Measurements from ENCODE around the gene HECTD4. TPM values are rescaled to one million over a fixed set of nuclear protein-coding genes. Genes with fewer than 3 reads are reported as not detected.
"Not testable (repeated sequence)": the region's sequence is repeated elsewhere in the genome, so short reads cannot be mapped to it uniquely, and the experiment has no call there.

HECTD4 gene
- total and polyA plus RNA-seq, 12 donors = 17.5 to 50.0 (median 27.7) TPM

DNA sequence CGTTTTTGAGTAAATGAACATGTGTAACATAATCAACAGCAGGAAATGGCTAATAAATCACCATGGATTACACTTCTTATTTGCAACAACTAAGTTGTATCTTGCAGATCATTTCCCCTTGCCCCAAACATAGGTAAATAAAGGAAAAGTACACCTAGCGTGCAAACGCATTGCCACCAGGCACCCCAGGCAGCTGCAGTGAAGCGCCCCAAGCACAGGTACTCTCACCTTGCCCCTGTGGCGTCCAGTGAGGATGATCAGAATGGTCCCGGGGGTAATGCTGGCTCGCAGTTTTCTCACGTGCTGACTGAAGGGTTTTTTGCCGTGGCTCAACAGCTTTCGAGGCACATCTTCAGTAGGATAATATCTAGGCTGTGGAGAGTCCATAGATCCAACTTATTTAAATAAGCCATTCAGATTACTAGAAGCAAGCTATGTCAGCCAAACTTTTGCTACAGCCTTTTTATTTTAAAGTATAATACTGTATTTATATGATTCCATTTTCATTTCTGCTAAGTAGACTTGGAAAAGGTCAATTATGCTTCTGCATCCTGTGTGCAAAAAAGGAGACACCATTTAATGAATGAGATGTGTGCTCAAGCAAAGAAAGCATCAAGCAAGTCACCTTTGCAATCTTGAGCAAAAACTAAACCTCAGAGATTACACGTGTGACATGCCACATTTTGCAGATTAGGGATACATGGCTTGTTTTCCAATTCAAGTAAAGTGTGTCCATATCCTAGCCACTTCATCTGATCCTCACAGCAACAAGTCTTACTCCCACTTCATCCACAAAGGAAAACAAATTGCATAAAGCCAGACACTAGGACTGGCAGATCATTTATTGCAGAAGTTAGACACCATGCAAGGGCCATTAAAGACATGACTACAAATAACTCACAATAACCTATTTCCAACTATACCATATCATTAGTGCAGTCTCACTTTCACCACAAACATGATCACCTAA lies 24.6 kb upstream of the HECTD4 start:
- Histone ChIP-seq H3K36me3 (replicated peaks in 1 of 2) (peaks cover 0 to 40% of the 10 kb centered on the region in 2 donors), H3K27me3 (no peaks in the 10 kb centered on the region), H3K27ac (no peak overlapping the region), H3K9me3 (replicated peaks in 1 of 3) (no peaks in the 10 kb centered on the region), H3K4me1 (replicated peaks in 1 of 2) (peaks cover 11 to 17% of the 10 kb centered on the region in 2 donors), H3K4me3 (no peak overlapping the region)
- TF ChIP-seq POLR2A (IDR thresholded peaks at IDR 0.05) = no peak
- TF ChIP-seq, protein P1, sequence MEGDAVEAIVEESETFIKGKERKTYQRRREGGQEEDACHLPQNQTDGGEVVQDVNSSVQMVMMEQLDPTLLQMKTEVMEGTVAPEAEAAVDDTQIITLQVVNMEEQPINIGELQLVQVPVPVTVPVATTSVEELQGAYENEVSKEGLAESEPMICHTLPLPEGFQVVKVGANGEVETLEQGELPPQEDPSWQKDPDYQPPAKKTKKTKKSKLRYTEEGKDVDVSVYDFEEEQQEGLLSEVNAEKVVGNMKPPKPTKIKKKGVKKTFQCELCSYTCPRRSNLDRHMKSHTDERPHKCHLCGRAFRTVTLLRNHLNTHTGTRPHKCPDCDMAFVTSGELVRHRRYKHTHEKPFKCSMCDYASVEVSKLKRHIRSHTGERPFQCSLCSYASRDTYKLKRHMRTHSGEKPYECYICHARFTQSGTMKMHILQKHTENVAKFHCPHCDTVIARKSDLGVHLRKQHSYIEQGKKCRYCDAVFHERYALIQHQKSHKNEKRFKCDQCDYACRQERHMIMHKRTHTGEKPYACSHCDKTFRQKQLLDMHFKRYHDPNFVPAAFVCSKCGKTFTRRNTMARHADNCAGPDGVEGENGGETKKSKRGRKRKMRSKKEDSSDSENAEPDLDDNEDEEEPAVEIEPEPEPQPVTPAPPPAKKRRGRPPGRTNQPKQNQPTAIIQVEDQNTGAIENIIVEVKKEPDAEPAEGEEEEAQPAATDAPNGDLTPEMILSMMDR (IDR thresholded peaks at IDR 0.05) = no peak
- intact Hi-C loops (cut with DNase I) = no loop called here
- DNase-seq = no peak
- 71 to 77% (median 76%) methylated on average over 5 to 11 of the region's 11 CpGs for WGBS, 4 donors

DNA sequence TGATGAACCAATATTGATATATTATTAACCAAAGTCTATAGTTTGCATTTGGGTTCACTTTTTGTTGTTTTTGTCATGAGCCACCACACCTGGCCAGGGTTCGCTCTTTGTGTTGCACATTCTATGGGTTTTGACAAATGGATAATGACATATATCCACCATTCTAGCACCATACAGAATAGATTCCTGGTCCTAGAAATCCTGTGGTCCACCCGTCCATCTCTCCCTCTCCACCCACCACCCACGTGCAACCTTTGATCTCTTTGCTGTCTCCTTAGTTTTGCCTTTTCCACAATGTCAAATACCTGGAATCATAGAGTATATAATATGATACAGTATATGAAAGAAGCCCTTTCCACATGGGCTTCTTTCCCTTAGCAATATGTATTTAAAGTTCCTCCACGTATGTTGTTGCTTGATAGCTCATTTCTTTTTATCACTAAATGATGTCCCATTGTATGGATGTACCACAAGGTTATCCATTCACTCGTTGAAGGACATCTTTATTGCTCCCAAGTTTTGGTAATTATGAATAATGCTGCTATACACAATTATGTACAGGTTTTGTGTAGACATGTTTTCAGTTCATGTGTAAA lies 19.8 kb upstream of the HECTD4 start:
- intact Hi-C loops (cut with DNase I) = no loop called here
- no peaks in the 10 kb centered on the region for H3K27me3 ChIP-seq
- H3K36me3 ChIP-seq (replicated peaks in 1 of 2) = peaks cover 0 to 27% of the 10 kb centered on the region in 2 donors
- no peak overlapping the region for H3K27ac ChIP-seq
- DNase-seq = no peak
- WGBS, 4 donors = 53 to 62% (median 59%) methylated on average over 5 of the region's 5 CpGs
- TF ChIP-seq, protein P1 (IDR thresholded peaks at IDR 0.05) = no peak
- no peak for TF ChIP-seq POLR2A (IDR thresholded peaks at IDR 0.05)
- no peak overlapping the region for H3K4me3 ChIP-seq
- no peaks in the 10 kb centered on the region for H3K9me3 ChIP-seq (replicated peaks in 1 of 3)
- H3K4me1 ChIP-seq (replicated peaks in 1 of 2) = peaks cover 0 to 1% of the 10 kb centered on the region in 2 donors

DNA sequence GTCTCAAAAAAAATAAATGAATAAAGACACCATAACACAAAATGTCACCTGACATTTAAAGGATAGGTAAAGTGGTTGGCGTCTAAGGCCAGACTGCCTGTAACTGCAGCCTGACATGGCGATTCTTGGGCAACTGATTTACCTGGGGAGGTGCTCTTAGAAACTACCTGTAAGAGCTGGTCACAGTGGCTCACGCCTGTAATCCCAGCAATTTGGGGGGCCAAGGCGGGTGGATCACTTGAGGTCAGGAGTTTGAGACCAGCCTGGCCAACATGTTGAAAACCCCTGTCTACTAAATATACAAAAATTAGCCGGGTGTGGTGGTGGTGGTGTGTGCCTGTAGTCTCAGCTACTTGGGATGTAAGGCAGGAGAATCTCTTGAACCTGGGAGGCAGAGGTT lies 18.8 kb upstream of the HECTD4 start:
- DNase-seq = no peak
- Histone ChIP-seq H3K9me3 (replicated peaks in 1 of 3) (no peaks in the 10 kb centered on the region), H3K4me3 (no peak overlapping the region), H3K36me3 (replicated peaks in 1 of 2) (peaks cover 0 to 18% of the 10 kb centered on the region in 2 donors), H3K27me3 (no peaks in the 10 kb centered on the region), H3K27ac (no peak overlapping the region), H3K4me1 (replicated peaks in 1 of 2) (no peaks in the 10 kb centered on the region)
- 87 to 95% (median 91%) methylated on average over 5 of the region's 5 CpGs for WGBS, 4 donors
- TF ChIP-seq, protein P1 (IDR thresholded peaks at IDR 0.05) = no peak
- no peak for TF ChIP-seq POLR2A (IDR thresholded peaks at IDR 0.05)
- intact Hi-C loops (cut with DNase I) = no loop called here

DNA sequence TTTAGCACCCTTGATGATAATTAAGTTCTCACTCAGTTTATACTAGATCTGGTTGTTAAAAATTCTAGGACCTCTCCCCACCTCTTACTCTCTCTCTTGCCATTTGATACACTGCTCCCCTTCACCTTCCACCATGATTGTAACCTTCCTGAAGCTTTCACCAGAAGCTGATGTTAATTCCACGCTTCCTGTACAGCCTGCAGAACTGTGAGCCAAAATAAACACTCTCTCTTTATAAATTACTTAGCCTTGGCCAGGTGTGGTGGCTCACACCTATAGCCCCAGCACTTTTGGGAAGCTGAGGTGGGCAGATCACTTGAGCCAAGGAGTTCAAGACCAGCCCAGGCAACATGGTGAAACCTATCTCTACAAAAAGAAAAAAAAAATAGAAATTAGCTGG lies 11.1 kb upstream of the HECTD4 start:
- DNase-seq = no peak
- Histone ChIP-seq H3K4me3 (no peak overlapping the region), H3K27me3 (no peaks in the 10 kb centered on the region), H3K4me1 (replicated peaks in 1 of 2) (no peaks in the 10 kb centered on the region), H3K27ac (no peak overlapping the region), H3K9me3 (replicated peaks in 1 of 3) (no peaks in the 10 kb centered on the region), H3K36me3 (replicated peaks in 1 of 2) (no peaks in the 10 kb centered on the region)
- TF ChIP-seq, protein P1 (IDR thresholded peaks at IDR 0.05) = no peak
- TF ChIP-seq POLR2A (IDR thresholded peaks at IDR 0.05) = no peak
- 74 to 83% (median 81%) methylated on average over 1 of the region's 1 CpG for WGBS, 4 donors
- intact Hi-C loops (cut with DNase I) = no loop called here

DNA sequence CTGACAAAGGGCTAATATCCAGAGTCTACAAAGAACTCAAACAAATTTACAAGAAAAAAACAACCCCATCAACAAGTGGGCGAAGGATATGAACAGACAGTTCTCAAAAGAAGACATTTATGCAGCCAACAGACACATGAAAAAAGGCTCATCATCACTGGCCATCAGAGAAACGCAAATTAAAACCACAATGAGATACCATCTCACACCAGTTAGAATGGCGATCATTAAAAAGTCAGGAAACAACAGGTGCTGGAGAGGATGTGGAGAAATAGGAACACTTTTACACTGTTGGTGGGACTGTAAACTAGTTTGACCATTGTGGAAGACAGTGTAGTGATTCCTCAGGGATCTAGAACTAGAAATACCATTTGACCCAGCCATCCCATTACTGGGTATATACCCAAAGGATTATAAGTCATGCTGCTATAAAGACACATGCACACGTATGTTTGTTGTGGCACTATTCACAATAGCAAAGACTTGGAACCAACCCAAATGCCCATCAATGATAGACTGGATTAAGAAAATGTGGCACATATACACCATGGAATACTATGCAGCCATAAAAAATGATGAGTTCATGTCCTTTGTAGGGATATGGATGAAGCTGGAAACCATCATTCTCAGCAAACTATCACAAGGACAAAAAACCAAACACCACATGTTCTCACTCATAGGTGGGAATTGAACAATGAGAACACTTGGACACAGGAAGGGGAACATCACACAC lies 7.9 kb upstream of the HECTD4 start:
- not testable (repeated sequence) for H3K4me3 ChIP-seq; H3K27me3 ChIP-seq; H3K36me3 ChIP-seq (replicated peaks in 1 of 2); DNase-seq; H3K27ac ChIP-seq; H3K9me3 ChIP-seq (replicated peaks in 1 of 3); H3K4me1 ChIP-seq (replicated peaks in 1 of 2)
- intact Hi-C loops (cut with DNase I) = loop anchor here (5.0 to 10.0 kb wide), 2 partner anchors 193 to 195 kb away; no protein-coding TSS in a partner anchor
- WGBS, 4 donors = 78 to 85% (median 82%) methylated on average over 2 to 4 of the region's 4 CpGs
